GM19043 (cell line): ENCODE measurements around the gene DOLK.
A peak's percentile ranks its signal among the peaks of the same experiment; 100 is the strongest.
"Not testable (repeated sequence)": the region's sequence is repeated elsewhere in the genome, so short reads cannot be mapped to it uniquely, and the experiment has no call there.

Experiments used
- ATAC-seq: cut with Tn5 transposase; IDR thresholded peaks from one replicate; pipeline ENCODE4 v1.9.1; 2021; ENCODE audit warnings: low read depth; ENCODE audit not compliant: unreplicated experiment

The DOLK gene

GRCh38 chr9:128947527-128948301 is at the start of gene DOLK, which contains the start of gene NUP188:
Gene DOLK, minus strand, starts transcription at chr9:128947603. Its CDS starts 300 bp downstream, at chr9:128947303.
Gene NUP188, plus strand, starts transcription at chr9:128947699. Its CDS starts 21 bp downstream, at chr9:128947720.
- ATAC-seq: peak; percentile 77

DNA sequence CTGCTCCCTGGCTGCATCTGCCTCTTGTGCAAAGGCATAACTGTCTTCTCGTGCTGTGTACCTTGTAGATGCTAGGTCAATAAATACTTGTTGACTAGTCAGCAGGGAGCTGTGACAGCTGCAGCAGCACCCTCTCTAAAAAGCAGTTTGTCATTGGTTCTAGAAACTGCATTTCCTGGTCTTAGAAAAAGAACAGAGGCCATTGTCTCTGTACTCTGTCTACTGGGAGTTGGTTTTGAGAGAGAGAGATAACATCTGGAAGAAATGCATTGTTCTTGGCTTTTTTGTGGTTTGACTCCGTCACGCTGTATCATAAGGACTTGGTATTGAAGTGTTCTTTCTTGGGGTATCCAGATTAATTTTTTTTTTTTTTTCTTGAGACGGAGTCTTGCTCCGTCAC is 48.4 kb upstream of the DOLK start:
- ATAC-seq: no peak

DNA sequence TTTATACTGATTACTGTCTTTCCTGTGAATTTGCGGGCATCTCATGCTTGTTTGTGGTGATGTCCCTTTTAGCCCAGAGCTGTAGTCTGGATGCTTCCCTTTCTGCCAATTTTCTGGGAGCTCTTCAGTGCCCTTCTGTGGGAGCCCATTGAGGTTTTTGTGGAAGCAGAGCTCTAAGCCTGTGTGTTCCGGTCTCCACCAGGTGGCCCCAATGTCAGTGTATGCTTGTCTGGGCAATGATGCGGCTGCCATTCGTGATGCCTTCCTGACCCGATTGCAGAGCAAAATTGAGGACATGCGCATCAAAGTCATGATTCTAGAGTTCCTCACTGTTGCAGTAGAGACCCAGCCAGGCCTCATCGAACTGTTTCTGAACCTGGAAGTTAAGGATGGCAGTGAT is 45.6 kb upstream of the DOLK start:
- ATAC-seq: no peak

DNA sequence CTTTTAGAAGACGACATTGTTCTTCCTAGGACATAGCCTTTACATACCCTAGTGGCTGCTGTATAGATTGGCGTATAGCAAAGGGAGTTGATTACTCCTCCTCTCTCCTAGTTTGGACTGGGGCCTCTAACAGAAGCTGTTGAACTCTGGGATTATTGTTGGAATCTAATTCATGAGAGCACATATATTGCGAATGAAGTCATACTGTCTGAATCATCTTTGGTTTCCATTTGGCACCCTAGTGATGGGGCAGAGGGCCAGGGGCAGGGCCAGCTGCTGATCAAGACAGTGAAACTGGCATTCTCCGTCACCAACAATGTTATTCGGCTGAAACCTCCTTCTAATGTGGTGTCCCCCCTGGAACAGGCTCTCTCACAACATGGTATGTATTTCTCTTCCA is 40.4 kb upstream of the DOLK start:
- ATAC-seq: no peak

DNA sequence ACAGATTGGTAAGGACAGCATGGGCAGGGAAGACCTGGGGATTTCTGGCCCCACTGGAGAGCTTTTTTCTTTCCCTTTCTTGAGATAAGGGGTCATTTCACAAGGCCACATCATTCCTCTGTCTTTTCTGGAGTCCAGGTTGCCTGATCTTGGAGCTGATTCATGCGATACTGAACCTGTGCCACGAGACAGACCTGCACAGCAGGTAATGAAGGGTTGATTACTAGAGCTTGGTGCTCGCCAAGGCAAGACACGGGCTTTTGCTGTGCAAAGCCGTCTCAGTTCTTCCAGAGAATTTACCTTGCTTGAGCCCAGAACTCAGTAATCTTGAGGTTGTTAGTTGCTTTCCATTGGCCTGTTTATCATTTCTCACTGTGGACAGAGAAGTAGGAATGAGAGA is 39.3 kb upstream of the DOLK start:
- no peak for ATAC-seq

DNA sequence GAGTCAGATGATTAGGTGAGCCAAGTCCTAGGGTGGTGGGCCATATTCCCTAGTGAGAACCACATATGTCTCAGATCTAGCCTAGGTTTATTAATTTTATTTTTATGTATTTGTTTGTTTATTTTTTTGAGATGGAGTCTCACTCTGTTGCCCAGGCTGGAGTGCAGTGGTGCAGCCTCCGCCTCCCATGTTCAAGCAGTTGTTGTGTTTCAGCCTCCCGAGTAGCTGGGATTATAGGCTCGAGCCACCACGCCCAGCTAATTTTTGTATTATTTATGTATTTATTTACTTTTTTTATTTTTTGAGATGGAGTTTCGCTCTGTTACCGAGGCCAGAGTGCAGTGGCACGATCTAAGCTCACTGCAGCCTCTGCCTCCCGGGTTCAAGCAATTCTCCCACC is 36.1 kb upstream of the DOLK start:
- no peak for ATAC-seq

- no peak for ATAC-seq
Observed at GRCh38 chr9:128979111-128979510, 31.7 kb upstream of the DOLK start.

- no peak for ATAC-seq
Observed at GRCh38 chr9:128972956-128973355, 25.6 kb upstream of the DOLK start.

- ATAC-seq: no peak
Observed at GRCh38 chr9:128969491-128969890, 22.1 kb upstream of the DOLK start.

GRCh38 chr9:128961403-128961802 is 14.0 kb upstream of the DOLK start:
- not testable (repeated sequence) for ATAC-seq

GRCh38 chr9:128947277-128947526 is 201 bp downstream of the DOLK start:
- peak; percentile 5 for ATAC-seq

- ATAC-seq: no peak
Observed at GRCh38 chr9:128946571-128947276, 679 bp downstream of the DOLK start.

- no peak for ATAC-seq
Observed at GRCh38 chr9:128945798-128946501, 1.5 kb downstream of the DOLK start.

GRCh38 chr9:128944966-128945365 is 2.4 kb downstream of the DOLK start:
- ATAC-seq: not testable (repeated sequence)

- ATAC-seq: no peak
Observed at GRCh38 chr9:128943832-128944620, 3.4 kb downstream of the DOLK start.

- no peak for ATAC-seq
Observed at GRCh38 chr9:128940946-128941755, 6.3 kb downstream of the DOLK start.

DNA sequence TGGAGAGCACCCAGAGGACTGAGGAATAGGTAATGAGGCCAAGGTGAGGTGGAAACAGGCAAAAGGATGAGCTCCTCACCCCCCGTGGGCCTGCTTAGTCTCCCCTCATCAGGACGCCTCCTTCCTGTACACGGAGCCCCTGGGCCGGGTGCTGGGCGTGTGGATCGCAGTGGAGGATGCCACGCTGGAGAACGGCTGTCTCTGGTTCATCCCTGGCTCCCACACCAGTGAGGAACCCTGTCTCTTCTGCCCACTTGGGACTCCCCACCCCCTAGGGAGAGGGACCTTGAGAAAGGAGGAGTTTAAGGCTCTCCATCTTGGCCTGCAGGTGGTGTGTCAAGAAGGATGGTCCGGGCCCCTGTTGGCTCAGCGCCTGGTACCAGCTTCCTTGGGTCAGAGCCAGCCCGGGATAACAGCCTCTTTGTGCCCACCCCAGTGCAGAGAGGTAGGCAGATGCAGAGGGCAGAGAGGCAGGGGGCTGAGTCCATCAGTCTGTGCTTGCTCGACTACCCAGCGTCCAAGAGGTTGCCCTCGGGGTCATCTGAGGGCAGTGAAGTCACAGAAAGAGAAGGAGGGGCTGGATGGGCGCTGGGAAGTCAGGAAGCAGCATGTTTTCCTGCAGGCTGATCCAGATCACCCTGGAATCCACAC is 7.0 kb downstream of the DOLK start:
- ATAC-seq: no peak

DNA sequence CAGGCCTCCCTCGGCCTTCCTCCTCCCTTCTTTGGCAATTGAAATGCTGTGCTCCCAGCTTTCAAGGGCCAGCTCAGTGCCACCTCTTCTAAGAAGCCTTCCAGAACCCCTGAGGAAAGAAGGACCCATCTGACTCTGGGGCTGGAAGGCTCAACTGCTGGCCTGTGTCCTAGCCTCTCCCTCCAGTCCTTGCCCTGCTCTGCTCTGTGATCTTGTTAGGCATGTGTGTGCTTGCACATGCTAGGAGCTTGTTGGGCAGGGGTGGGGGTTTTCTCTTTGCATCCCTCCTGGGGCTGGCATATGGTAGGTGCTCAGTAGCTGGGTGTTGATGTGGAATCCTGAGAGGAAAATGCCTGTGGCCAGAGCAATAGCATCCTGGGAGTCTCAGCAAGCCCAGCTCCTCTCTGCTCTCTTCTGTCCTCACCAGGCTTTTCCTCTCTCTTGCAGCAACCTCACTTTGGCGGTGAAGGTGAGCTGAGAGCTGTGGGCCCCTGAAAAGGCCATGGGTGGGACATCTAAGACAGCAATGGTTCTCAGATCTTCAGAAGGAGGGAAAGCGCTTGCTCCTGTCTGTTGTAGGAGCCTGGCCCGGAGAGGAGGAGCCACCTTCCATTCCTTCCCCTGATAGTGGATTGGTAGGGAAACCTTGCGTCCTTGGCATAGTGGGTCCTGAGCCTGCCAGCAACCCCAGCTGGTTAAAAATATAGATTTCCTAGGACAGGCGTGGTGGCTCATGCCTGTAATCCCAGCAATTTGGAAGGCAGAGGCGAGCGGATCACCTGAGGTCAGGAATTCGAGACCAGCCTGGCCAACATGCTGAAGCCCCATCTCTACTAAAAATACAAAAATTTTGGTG is 9.9 kb downstream of the DOLK start:
- ATAC-seq: no peak
